WTC11 (cell line): ENCODE data around the gene MVK. TPM values are rescaled to one million over a fixed set of nuclear protein-coding genes. Genes with fewer than 3 reads are reported as not detected.

Experiments
- ATAC-seq: fragments of 200-7000 bp; cut with Tn5 transposase; 2 replicates; pipeline ENCODE4 v1.10.0; 2021; ENCODE audit warnings: mild to moderate bottlenecking, moderate library complexity
- CTCF ChIA-PET: fragments of 300-600 bp; sonication (Branson Sonifier 250); formaldehyde crosslinking; loops from one replicate; lab custom pipeline; 2021; ENCODE audit warnings: antibody characterized with exemption; lab: Charles Lee
- POLR2A ChIA-PET: fragments of 350-600 bp; sonication (Branson Sonifier 250); formaldehyde crosslinking; loops from one replicate; lab custom pipeline; 2021; ENCODE audit warnings: antibody characterized with exemption; lab: Charles Lee
- DNase-seq: peaks from one replicate; pipeline ENCODE4 v3.0.0; 2021; ENCODE audit warnings: low spot score
- H3K27ac Mint-ChIP-seq: 2 replicates; pipeline ENCODE4 v1.8.0; 2021; ENCODE audit warnings: mixed read lengths
- H3K27me3 Mint-ChIP-seq: 2 replicates; pipeline ENCODE4 v1.8.0; 2021; ENCODE audit warnings: low read depth, mild to moderate bottlenecking, moderate library complexity, mixed read lengths
- H3K36me3 Mint-ChIP-seq: 2 replicates; pipeline ENCODE4 v1.8.0; 2021; ENCODE audit warnings: mixed read lengths
- H3K4me1 Mint-ChIP-seq: 2 replicates; pipeline ENCODE4 v1.8.0; 2022; ENCODE audit warnings: mixed read lengths
- H3K4me3 Mint-ChIP-seq: 2 replicates; pipeline ENCODE4 v1.8.0; 2021; ENCODE audit warnings: mild to moderate bottlenecking, moderate library complexity, mixed read lengths
- H3K9me3 Mint-ChIP-seq: 2 replicates; pipeline ENCODE4 v1.8.0; 2021; ENCODE audit warnings: mixed read lengths
- GTF2I ChIP-seq: fragments of 250-450 bp; sonication (Bioruptor Pico); conservative IDR thresholded peaks from 2 replicates; pipeline ENCODE4 v1.4.0; 2021; ENCODE audit warnings: mild to moderate bottlenecking
- MYBL2 ChIP-seq: sonication (generic); formaldehyde crosslinking; IDR thresholded peaks from 2 replicates; pipeline ENCODE4 v1.8.1; 2023; ENCODE audit warnings: mild to moderate bottlenecking, moderate library complexity, missing genetic modification reagents
- OVOL2 ChIP-seq: fragments of 250-450 bp; sonication (Bioruptor Pico); IDR thresholded peaks from 2 replicates; pipeline ENCODE4 v1.9.0; 2021; ENCODE audit warnings: mild to moderate bottlenecking, borderline replicate concordance
- SMAD3 ChIP-seq: sonication (generic); formaldehyde crosslinking; IDR thresholded peaks from 2 replicates; pipeline ENCODE4 v1.8.0; 2022; ENCODE audit warnings: missing genetic modification reagents, mild to moderate bottlenecking, borderline replicate concordance
- SP1 ChIP-seq: sonication (generic); formaldehyde crosslinking; conservative IDR thresholded peaks from 2 replicates; pipeline ENCODE4 v1.8.1; 2022; ENCODE audit warnings: missing genetic modification reagents
- TCF7 ChIP-seq: sonication (generic); formaldehyde crosslinking; IDR thresholded peaks from 2 replicates; pipeline ENCODE4 v1.8.0; 2022; ENCODE audit warnings: mild to moderate bottlenecking, low read depth, missing genetic modification reagents, moderate library complexity
- ZNF263 ChIP-seq: sonication (generic); formaldehyde crosslinking; IDR thresholded peaks from 2 replicates; pipeline ENCODE4 v1.8.1; 2022; ENCODE audit warnings: low read depth, mild to moderate bottlenecking, moderate library complexity, missing genetic modification reagents
- total RNA-seq: library from RNA; stranded (reverse); gene quantifications from 3 replicates; pipeline ENCODE4 v1.2.3, GENCODE V29; 2021
- TF ChIP-seq, protein P1 (sequence below): fragments of 250-450 bp; sonication (Bioruptor Pico); IDR thresholded peaks from 2 replicates; pipeline ENCODE4 v1.9.0; 2021; ENCODE audit warnings: mild to moderate bottlenecking, borderline replicate concordance
- TF ChIP-seq, protein P2 (sequence below): sonication (generic); formaldehyde crosslinking; IDR thresholded peaks from 2 replicates; pipeline ENCODE4 v1.8.1; 2022; ENCODE audit warnings: mild to moderate bottlenecking, missing genetic modification reagents, moderate library complexity, borderline replicate concordance
- TF ChIP-seq, protein P3 (sequence below): sonication (generic); formaldehyde crosslinking; IDR thresholded peaks from 2 replicates; pipeline ENCODE4 v1.8.1; 2023; ENCODE audit warnings: mild to moderate bottlenecking, missing genetic modification reagents
- TF ChIP-seq, protein P4 (sequence below): sonication (generic); formaldehyde crosslinking; IDR thresholded peaks from 2 replicates; pipeline ENCODE4 v1.8.1; 2022; ENCODE audit warnings: low read depth, missing genetic modification reagents, borderline replicate concordance
- TF ChIP-seq, protein P5 (sequence below): fragments of 250-450 bp; sonication (Bioruptor Pico); conservative IDR thresholded peaks from 2 replicates; pipeline ENCODE4 v1.9.0; 2021; ENCODE audit warnings: mild to moderate bottlenecking
- TF ChIP-seq, protein P6 (sequence below): fragments of 250-450 bp; sonication (Bioruptor Pico); IDR thresholded peaks from 2 replicates; pipeline ENCODE4 v1.9.0; 2021; ENCODE audit warnings: moderate library complexity, mild to moderate bottlenecking, inconsistent platforms, borderline replicate concordance
- TF ChIP-seq, protein P7 (sequence below): sonication (generic); formaldehyde crosslinking; IDR thresholded peaks from 2 replicates; pipeline ENCODE4 v1.8.0; 2022; ENCODE audit warnings: missing genetic modification reagents
- TF ChIP-seq, protein P8 (sequence below): sonication (generic); formaldehyde crosslinking; IDR thresholded peaks from 2 replicates; pipeline ENCODE4 v1.8.1; 2023; ENCODE audit warnings: mild to moderate bottlenecking, missing genetic modification reagents, borderline replicate concordance

MVK gene
- total RNA-seq, 1 experiment from 2014 or later: 13.2 TPM

DNA sequence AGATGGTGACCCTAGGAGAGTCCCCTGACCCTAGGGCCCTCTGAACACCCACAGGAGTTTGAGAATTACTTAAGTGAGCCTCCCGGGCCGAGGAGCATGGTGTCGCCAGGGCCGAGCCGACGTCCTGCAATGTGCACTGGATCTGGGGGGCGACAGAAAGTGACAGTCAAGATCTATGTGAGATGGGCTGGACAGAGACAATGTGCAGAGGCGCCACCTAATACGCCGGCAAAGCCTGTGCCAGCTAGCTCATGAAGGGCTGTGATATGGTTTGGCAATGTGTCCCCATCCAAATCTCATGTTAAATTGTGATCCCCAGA, 11.9 kb upstream of the MVK start:
- ATAC-seq (no peak), DNase-seq (no peak)
- Mint-ChIP-seq H3K27me3 (no peaks in the 10 kb centered on the region), H3K4me1 (no peaks in the 10 kb centered on the region), H3K4me3 (no peak overlapping the region), H3K9me3 (peaks cover 7% of the 10 kb centered on the region; the same call in 1 of the 2 replicates), H3K27ac (no peak overlapping the region), H3K36me3 (peaks cover 14% of the 10 kb centered on the region)
- POLR2A ChIA-PET: no interaction called here
- CTCF ChIA-PET: no interaction called here
- TF ChIP-seq SMAD3 (CRISPR knock-in tag) (no peak), ZNF263 (CRISPR knock-in tag) (no peak), OVOL2 (CRISPR knock-in tag) (no peak), MYBL2 (CRISPR knock-in tag) (no peak), SP1 (no peak), TCF7 (CRISPR knock-in tag) (no peak), GTF2I (CRISPR knock-in tag) (no peak)
- TF ChIP-seq, protein P1, sequence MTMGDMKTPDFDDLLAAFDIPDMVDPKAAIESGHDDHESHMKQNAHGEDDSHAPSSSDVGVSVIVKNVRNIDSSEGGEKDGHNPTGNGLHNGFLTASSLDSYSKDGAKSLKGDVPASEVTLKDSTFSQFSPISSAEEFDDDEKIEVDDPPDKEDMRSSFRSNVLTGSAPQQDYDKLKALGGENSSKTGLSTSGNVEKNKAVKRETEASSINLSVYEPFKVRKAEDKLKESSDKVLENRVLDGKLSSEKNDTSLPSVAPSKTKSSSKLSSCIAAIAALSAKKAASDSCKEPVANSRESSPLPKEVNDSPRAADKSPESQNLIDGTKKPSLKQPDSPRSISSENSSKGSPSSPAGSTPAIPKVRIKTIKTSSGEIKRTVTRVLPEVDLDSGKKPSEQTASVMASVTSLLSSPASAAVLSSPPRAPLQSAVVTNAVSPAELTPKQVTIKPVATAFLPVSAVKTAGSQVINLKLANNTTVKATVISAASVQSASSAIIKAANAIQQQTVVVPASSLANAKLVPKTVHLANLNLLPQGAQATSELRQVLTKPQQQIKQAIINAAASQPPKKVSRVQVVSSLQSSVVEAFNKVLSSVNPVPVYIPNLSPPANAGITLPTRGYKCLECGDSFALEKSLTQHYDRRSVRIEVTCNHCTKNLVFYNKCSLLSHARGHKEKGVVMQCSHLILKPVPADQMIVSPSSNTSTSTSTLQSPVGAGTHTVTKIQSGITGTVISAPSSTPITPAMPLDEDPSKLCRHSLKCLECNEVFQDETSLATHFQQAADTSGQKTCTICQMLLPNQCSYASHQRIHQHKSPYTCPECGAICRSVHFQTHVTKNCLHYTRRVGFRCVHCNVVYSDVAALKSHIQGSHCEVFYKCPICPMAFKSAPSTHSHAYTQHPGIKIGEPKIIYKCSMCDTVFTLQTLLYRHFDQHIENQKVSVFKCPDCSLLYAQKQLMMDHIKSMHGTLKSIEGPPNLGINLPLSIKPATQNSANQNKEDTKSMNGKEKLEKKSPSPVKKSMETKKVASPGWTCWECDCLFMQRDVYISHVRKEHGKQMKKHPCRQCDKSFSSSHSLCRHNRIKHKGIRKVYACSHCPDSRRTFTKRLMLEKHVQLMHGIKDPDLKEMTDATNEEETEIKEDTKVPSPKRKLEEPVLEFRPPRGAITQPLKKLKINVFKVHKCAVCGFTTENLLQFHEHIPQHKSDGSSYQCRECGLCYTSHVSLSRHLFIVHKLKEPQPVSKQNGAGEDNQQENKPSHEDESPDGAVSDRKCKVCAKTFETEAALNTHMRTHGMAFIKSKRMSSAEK (CRISPR knock-in tag): no peak
- TF ChIP-seq, protein P2, sequence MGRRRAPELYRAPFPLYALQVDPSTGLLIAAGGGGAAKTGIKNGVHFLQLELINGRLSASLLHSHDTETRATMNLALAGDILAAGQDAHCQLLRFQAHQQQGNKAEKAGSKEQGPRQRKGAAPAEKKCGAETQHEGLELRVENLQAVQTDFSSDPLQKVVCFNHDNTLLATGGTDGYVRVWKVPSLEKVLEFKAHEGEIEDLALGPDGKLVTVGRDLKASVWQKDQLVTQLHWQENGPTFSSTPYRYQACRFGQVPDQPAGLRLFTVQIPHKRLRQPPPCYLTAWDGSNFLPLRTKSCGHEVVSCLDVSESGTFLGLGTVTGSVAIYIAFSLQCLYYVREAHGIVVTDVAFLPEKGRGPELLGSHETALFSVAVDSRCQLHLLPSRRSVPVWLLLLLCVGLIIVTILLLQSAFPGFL (CRISPR knock-in tag): no peak
- TF ChIP-seq, protein P3, sequence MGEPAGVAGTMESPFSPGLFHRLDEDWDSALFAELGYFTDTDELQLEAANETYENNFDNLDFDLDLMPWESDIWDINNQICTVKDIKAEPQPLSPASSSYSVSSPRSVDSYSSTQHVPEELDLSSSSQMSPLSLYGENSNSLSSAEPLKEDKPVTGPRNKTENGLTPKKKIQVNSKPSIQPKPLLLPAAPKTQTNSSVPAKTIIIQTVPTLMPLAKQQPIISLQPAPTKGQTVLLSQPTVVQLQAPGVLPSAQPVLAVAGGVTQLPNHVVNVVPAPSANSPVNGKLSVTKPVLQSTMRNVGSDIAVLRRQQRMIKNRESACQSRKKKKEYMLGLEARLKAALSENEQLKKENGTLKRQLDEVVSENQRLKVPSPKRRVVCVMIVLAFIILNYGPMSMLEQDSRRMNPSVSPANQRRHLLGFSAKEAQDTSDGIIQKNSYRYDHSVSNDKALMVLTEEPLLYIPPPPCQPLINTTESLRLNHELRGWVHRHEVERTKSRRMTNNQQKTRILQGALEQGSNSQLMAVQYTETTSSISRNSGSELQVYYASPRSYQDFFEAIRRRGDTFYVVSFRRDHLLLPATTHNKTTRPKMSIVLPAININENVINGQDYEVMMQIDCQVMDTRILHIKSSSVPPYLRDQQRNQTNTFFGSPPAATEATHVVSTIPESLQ: no peak
- TF ChIP-seq, protein P4, sequence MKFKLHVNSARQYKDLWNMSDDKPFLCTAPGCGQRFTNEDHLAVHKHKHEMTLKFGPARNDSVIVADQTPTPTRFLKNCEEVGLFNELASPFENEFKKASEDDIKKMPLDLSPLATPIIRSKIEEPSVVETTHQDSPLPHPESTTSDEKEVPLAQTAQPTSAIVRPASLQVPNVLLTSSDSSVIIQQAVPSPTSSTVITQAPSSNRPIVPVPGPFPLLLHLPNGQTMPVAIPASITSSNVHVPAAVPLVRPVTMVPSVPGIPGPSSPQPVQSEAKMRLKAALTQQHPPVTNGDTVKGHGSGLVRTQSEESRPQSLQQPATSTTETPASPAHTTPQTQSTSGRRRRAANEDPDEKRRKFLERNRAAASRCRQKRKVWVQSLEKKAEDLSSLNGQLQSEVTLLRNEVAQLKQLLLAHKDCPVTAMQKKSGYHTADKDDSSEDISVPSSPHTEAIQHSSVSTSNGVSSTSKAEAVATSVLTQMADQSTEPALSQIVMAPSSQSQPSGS: no peak
- TF ChIP-seq, protein P5, sequence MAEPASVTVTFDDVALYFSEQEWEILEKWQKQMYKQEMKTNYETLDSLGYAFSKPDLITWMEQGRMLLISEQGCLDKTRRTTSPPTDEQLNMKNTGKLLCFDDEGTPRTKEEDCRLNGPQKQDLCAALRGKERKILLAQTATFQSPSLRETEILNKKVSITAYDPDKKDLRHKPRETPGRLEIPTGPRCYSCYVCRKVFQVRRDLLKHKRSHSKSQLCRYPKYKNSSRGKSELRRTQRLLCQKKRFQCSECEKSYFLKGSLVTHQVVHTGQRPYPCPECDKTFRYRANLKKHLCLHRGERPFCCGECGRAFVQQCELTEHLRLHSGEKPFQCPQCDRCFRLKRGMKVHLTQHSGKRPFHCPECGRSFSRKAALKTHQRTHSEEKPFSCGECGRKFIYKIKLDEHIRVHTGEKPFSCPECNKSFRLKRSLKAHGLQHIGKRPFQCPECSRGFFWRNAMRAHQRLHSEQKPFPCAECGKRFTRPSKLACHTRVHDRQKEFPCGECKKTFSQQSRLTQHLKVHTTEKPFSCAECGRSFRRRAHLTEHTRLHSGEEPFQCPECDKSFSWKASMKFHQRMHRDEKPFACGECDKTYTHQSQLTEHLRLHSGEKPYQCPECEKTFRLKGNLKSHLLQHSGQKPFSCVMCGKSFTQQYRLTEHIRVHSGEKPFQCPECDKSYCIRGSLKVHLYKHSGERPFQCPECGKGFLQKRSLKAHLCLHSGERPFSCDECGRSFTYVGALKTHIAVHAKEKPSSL (CRISPR knock-in tag): no peak
- TF ChIP-seq, protein P6, sequence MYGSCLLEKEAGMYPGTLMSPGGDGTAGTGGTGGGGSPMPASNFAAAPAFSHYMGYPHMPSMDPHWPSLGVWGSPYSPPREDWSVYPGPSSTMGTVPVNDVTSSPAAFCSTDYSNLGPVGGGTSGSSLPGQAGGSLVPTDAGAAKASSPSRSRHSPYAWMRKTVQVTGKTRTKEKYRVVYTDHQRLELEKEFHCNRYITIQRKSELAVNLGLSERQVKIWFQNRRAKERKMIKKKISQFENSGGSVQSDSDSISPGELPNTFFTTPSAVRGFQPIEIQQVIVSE (CRISPR knock-in tag): no peak

DNA sequence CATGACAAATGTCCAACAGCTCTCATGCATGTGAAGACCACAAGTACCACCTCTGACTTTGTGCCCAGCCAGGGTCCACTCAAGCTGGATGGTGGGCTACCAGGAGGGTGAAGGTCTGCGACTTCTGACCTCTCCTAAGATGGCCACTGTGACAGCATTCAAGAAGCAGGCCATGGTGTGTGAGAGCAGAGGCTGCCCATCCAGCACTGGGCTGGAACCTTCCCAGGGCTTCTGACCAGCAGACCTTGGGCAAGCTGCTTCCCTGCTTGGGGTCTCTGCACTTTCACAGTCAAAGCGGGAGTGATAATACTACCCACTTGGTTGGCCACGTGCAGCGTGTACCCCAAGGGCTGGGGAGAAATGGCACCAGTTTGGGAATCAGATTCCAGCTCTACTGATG, 10.7 kb upstream of the MVK start:
- H3K4me1 Mint-ChIP-seq: no peaks in the 10 kb centered on the region
- H3K27ac Mint-ChIP-seq: no peak overlapping the region
- ChIA-PET CTCF (interaction anchor here (0.7 kb wide), 1 partner anchor 35 kb away, joined by 3 read pairs; no protein-coding TSS in a partner anchor), POLR2A (no interaction called here)
- peaks cover 22% of the 10 kb centered on the region for H3K36me3 Mint-ChIP-seq
- DNase-seq: no peak
- H3K4me3 Mint-ChIP-seq: no peak overlapping the region
- peaks cover 7% of the 10 kb centered on the region; the same call in 1 of the 2 replicates for H3K9me3 Mint-ChIP-seq
- no peaks in the 10 kb centered on the region for H3K27me3 Mint-ChIP-seq
- no peak for ATAC-seq
- TF ChIP-seq, protein P7, sequence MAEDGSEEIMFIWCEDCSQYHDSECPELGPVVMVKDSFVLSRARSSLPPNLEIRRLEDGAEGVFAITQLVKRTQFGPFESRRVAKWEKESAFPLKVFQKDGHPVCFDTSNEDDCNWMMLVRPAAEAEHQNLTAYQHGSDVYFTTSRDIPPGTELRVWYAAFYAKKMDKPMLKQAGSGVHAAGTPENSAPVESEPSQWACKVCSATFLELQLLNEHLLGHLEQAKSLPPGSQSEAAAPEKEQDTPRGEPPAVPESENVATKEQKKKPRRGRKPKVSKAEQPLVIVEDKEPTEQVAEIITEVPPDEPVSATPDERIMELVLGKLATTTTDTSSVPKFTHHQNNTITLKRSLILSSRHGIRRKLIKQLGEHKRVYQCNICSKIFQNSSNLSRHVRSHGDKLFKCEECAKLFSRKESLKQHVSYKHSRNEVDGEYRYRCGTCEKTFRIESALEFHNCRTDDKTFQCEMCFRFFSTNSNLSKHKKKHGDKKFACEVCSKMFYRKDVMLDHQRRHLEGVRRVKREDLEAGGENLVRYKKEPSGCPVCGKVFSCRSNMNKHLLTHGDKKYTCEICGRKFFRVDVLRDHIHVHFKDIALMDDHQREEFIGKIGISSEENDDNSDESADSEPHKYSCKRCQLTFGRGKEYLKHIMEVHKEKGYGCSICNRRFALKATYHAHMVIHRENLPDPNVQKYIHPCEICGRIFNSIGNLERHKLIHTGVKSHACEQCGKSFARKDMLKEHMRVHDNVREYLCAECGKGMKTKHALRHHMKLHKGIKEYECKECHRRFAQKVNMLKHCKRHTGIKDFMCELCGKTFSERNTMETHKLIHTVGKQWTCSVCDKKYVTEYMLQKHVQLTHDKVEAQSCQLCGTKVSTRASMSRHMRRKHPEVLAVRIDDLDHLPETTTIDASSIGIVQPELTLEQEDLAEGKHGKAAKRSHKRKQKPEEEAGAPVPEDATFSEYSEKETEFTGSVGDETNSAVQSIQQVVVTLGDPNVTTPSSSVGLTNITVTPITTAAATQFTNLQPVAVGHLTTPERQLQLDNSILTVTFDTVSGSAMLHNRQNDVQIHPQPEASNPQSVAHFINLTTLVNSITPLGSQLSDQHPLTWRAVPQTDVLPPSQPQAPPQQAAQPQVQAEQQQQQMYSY (CRISPR knock-in tag): no peak
- TF ChIP-seq, protein P8, sequence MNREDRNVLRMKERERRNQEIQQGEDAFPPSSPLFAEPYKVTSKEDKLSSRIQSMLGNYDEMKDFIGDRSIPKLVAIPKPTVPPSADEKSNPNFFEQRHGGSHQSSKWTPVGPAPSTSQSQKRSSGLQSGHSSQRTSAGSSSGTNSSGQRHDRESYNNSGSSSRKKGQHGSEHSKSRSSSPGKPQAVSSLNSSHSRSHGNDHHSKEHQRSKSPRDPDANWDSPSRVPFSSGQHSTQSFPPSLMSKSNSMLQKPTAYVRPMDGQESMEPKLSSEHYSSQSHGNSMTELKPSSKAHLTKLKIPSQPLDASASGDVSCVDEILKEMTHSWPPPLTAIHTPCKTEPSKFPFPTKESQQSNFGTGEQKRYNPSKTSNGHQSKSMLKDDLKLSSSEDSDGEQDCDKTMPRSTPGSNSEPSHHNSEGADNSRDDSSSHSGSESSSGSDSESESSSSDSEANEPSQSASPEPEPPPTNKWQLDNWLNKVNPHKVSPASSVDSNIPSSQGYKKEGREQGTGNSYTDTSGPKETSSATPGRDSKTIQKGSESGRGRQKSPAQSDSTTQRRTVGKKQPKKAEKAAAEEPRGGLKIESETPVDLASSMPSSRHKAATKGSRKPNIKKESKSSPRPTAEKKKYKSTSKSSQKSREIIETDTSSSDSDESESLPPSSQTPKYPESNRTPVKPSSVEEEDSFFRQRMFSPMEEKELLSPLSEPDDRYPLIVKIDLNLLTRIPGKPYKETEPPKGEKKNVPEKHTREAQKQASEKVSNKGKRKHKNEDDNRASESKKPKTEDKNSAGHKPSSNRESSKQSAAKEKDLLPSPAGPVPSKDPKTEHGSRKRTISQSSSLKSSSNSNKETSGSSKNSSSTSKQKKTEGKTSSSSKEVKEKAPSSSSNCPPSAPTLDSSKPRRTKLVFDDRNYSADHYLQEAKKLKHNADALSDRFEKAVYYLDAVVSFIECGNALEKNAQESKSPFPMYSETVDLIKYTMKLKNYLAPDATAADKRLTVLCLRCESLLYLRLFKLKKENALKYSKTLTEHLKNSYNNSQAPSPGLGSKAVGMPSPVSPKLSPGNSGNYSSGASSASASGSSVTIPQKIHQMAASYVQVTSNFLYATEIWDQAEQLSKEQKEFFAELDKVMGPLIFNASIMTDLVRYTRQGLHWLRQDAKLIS (CRISPR knock-in tag): no peak
